Epithelial cell of esophagus (primary cell): ENCODE results near the gene CKS1B.

Experiments
- DNase-seq: peaks from one replicate; pipeline ENCODE4 v3.0.0; 2010; ENCODE audit warnings: low read depth
- H3K4me3 ChIP-seq: 2 replicates; pipeline ENCODE4 v1.5.1; 2011; ENCODE audit warnings: mild to moderate bottlenecking, low read length, control low read depth
- CTCF ChIP-seq: IDR thresholded peaks from 2 replicates; pipeline ENCODE4 v1.5.1; 2011; ENCODE audit warnings: low read depth, mild to moderate bottlenecking, low read length, control low read depth, inconsistent platforms; ENCODE audit not compliant: insufficient read depth; ENCODE audit errors: missing control alignments

The CKS1B gene

DNA sequence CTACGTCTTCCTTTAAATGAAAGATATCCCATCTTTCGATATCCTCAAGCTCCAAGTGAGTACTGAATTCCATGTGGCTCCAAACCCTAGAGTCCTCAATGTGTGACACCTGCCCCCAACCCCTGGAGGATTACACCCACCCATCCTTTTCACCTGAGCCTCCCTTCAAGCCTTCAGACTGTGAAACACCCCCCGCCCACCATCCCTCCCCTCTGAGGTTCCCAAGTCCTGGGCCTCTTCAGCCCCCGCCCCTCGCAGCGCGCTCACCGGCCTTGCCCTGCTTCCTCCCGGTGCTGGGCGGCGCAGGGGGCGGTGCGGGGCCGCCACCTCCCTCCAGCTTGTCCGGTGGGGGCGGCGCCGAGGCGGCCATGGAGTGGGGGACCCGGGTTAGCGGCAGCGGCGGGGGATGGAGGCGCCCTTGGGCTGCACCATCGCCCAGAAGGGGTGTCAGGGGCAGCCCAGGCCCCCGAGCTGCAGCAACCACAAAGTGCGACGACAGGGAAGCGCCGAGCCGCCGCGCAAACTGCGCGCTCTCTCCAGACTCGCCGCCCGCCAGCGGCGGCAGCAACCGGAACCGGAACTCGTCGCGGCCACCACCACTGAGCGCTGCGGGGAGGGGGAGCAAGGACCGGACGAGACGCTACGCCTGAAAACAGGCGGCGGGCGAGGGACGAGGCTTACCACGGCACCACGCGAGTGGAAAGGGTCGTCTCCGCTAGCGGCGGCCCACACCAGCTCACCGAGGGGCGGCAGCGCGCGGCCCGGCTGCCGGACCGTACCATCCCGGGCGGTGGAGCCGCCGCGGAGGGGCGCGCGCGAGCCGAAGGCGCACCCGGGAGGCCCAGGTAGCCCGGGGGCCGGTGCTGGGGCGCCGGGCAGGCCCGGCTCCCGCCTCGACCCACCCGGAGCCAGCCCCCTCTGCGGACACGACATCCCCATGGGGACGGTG is 13.0 kb upstream of the CKS1B start, which contains the start of gene PYGO2:
PYGO2 (minus strand) TSS at position 576 of the 949 bp plus-strand sequence; CDS start at position 370, 206 bp downstream.
- H3K4me3 ChIP-seq, result peak within 1 kb of the TSS; percentile 64
- peak; percentile 80 for DNase-seq
- TF ChIP-seq CTCF, result no peak

- H3K4me3 ChIP-seq, result peak overlapping the region; percentile 64
- DNase-seq, result peak; percentile 42
Observed at GRCh38 chr1:154962156-154962749, 12.2 kb upstream of the CKS1B start.

GRCh38 chr1:154962795-154963330 is 11.6 kb upstream of the CKS1B start:
- TF ChIP-seq CTCF, result no peak
- peak overlapping the region; percentile 64 for H3K4me3 ChIP-seq
- no peak for DNase-seq

More at GRCh38 chr1:154962156-154962749, 12.2 kb upstream of the CKS1B start:
- TF ChIP-seq CTCF, result no peak

DNA sequence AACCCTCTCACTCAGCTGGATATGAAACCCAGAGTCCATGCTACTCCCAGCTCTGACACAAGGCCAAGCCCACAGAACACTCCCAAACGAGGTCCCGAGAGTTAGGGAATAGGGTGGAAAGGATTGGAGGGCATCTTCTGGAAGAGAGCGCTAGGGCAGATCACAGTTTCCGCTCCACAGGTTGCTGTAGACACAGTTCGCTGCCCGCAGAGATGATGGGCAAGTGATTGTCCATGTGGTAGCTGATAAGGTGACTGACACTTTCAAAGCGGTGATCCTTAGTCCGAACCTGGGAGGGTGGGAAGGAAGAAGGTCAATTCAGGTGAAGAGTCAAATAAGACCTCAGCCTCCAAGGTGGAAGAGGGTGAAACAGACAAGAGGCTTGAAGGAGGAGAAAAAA is 10.8 kb upstream of the CKS1B start:
- no peak for DNase-seq
- H3K4me3 ChIP-seq, result no peak overlapping the region
- TF ChIP-seq CTCF, result no peak

DNA sequence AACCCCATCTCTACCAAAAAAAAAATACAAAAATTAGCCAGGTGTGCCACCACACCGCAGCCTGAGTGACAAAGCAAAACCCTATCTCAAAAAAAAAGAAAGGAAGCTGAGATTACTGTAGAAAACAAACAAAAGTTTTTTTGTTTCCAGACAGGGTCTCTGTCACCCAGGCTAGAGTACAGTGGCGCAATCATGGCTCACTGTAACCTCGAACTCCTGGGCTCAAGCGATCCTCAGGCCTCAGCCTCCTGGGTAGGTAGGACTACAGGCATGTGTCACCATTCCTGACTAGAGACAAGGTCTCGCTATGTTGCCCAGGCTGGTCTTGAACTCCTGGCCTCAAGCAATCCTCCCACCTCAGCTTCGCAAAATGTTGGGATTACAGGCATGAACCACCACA is 10.1 kb upstream of the CKS1B start:
- DNase-seq, result no peak
- no peak for TF ChIP-seq CTCF
- H3K4me3 ChIP-seq, result no peak overlapping the region

GRCh38 chr1:154966111-154966510 is 8.4 kb upstream of the CKS1B start:
- H3K4me3 ChIP-seq, result no peak overlapping the region
- no peak for TF ChIP-seq CTCF
- DNase-seq, result no peak
